Measurements from ENCODE around the gene ARID3A. TPM values are rescaled to one million over a fixed set of nuclear protein-coding genes. Genes with fewer than 3 reads are reported as not detected.
A peak's percentile ranks its signal among the peaks of the same experiment; 100 is the strongest.

Gene ARID3A
- total and polyA plus RNA-seq, 2 of the 13 experiments (the other 11 are each of a cell fraction or from before 2014, with no cell fraction given), result 71.3 to 77.9 TPM

DNA sequence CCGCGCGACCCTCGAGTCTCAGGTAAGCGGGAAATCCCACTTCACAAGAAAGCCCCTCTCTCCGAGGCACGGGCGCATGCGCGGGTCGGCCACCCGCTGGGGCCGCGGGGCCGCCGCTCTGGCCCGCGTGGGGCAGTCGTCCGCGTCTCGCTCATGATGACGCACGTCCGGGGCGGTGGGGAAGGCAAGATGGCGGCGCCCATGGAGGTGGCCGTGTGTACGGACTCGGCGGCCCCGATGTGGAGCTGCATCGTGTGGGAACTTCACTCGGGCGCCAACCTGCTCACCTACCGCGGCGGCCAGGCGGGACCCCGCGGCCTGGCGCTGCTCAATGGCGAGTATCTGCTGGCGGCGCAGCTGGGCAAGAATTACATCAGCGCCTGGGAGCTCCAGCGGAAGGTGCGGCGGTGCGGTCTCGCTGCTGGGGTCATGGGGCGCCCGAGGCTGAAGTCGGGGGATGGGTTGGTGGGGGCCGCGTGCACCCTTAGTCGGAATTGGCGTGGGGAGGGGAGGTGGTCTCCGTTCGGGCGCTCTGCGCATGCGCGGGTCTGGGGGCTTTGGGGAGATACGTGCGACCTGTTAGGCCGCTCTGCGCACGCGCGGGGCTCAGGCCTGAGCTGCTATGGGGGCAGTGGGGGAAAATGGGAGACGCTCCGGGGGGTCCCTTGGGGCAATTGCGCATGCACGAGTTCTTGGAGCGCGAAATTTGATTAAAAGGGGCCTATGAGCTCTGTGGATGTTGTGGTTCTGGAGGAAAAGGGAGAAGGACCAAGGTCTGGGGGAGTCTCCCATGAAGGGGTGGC lies 58.5 kb downstream of the ARID3A start, which contains the start of gene WDR18 (continued):
- TF ChIP-seq, protein P1, sequence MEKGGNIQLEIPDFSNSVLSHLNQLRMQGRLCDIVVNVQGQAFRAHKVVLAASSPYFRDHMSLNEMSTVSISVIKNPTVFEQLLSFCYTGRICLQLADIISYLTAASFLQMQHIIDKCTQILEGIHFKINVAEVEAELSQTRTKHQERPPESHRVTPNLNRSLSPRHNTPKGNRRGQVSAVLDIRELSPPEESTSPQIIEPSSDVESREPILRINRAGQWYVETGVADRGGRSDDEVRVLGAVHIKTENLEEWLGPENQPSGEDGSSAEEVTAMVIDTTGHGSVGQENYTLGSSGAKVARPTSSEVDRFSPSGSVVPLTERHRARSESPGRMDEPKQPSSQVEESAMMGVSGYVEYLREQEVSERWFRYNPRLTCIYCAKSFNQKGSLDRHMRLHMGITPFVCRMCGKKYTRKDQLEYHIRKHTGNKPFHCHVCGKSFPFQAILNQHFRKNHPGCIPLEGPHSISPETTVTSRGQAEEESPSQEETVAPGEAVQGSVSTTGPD (CRISPR knock-in tag; IDR thresholded peaks at IDR 0.05), result no peak
- TF ChIP-seq ZMAT3 (CRISPR knock-in tag; conservative IDR thresholded peaks at IDR 0.05) (0 out of 2 replicates have a peak, but pooled peaks have one; percentile 42), CAMTA2 (CRISPR knock-in tag; IDR thresholded peaks at IDR 0.05; ENCODE audit: borderline replicate concordance) (no peak), EZH2 (conservative IDR thresholded peaks at IDR 0.05; ENCODE audit: low read depth, low read length) (no peak), ZNF780A (CRISPR knock-in tag; IDR thresholded peaks at IDR 0.05) (no peak), SALL2 (CRISPR knock-in tag; IDR thresholded peaks at IDR 0.05) (peak; percentile 66), ATM (IDR thresholded peaks at IDR 0.05; ENCODE audit: borderline replicate concordance) (no peak), MTF2 (CRISPR knock-in tag; IDR thresholded peaks at IDR 0.05; ENCODE audit: borderline replicate concordance) (0 out of 2 replicates have a peak, but pooled peaks have one; percentile 44), HOXD1 (CRISPR knock-in tag; IDR thresholded peaks at IDR 0.05) (peak; percentile 62; the same call in 1 of the 2 replicates), GTF3A (CRISPR knock-in tag; conservative IDR thresholded peaks at IDR 0.05) (no peak), NKX3-1 (CRISPR knock-in tag; IDR thresholded peaks at IDR 0.05) (no peak), ZNF260 (CRISPR knock-in tag; IDR thresholded peaks at IDR 0.05; ENCODE audit: borderline replicate concordance, low read depth) (no peak; the same call in 1 of the 2 replicates), GTF2F1 (IDR thresholded peaks at IDR 0.05; ENCODE audit: low read length) (no peak), BCL6 (CRISPR knock-in tag; IDR thresholded peaks at IDR 0.05) (no peak), HCFC1 (IDR thresholded peaks at IDR 0.05; ENCODE audit: low read depth, low read length) (peak; percentile 77), ZBTB38 (CRISPR knock-in tag; IDR thresholded peaks at IDR 0.05) (peak; percentile 93), FOXK2 (IDR thresholded peaks at IDR 0.05) (no peak), GABPA (IDR thresholded peaks at IDR 0.05; ENCODE audit: low read depth, low read length) (peak; percentile 79), GABPA (CRISPR knock-in tag; IDR thresholded peaks at IDR 0.05; ENCODE audit: low read depth) (peak; percentile 90), SSRP1 (CRISPR knock-in tag; IDR thresholded peaks at IDR 0.05) (no peak), ZNF382 (CRISPR knock-in tag; IDR thresholded peaks at IDR 0.05; ENCODE audit: borderline replicate concordance) (no peak)
- TF ChIP-seq, protein P2, sequence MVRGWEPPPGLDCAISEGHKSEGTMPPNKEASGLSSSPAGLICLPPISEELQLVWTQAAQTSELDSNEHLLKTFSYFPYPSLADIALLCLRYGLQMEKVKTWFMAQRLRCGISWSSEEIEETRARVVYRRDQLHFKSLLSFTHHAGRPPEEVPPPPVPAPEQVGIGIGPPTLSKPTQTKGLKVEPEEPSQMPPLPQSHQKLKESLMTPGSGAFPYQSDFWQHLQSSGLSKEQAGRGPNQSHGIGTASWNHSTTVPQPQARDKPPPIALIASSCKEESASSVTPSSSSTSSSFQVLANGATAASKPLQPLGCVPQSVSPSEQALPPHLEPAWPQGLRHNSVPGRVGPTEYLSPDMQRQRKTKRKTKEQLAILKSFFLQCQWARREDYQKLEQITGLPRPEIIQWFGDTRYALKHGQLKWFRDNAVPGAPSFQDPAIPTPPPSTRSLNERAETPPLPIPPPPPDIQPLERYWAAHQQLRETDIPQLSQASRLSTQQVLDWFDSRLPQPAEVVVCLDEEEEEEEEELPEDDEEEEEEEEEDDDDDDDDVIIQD (CRISPR knock-in tag; IDR thresholded peaks at IDR 0.05; ENCODE audit: low read depth), result no peak
- TF ChIP-seq, protein P3, sequence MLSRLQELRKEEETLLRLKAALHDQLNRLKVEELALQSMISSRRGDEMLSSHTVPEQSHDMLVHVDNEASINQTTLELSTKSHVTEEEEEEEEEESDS (CRISPR knock-in tag; IDR thresholded peaks at IDR 0.05; ENCODE audit: borderline replicate concordance), result peak; percentile 57; the same call in 1 of the 2 replicates
- TF ChIP-seq, protein P4, sequence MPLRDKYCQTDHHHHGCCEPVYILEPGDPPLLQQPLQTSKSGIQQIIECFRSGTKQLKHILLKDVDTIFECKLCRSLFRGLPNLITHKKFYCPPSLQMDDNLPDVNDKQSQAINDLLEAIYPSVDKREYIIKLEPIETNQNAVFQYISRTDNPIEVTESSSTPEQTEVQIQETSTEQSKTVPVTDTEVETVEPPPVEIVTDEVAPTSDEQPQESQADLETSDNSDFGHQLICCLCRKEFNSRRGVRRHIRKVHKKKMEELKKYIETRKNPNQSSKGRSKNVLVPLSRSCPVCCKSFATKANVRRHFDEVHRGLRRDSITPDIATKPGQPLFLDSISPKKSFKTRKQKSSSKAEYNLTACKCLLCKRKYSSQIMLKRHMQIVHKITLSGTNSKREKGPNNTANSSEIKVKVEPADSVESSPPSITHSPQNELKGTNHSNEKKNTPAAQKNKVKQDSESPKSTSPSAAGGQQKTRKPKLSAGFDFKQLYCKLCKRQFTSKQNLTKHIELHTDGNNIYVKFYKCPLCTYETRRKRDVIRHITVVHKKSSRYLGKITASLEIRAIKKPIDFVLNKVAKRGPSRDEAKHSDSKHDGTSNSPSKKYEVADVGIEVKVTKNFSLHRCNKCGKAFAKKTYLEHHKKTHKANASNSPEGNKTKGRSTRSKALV (CRISPR knock-in tag; IDR thresholded peaks at IDR 0.05), result no peak
- TF ChIP-seq, protein P5, sequence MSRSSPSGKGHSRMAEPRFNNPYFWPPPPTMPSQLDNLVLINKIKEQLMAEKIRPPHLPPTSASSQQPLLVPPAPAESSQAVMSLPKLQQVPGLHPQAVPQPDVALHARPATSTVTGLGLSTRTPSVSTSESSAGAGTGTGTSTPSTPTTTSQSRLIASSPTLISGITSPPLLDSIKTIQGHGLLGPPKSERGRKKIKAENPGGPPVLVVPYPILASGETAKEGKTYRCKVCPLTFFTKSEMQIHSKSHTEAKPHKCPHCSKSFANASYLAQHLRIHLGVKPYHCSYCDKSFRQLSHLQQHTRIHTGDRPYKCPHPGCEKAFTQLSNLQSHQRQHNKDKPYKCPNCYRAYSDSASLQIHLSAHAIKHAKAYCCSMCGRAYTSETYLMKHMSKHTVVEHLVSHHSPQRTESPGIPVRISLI (CRISPR knock-in tag; IDR thresholded peaks at IDR 0.05; ENCODE audit: borderline replicate concordance), result no peak

Measured in HepG2 (cell line).